ENCODE results near the gene ADAT3.
"Not testable (repeated sequence)": the region's sequence is repeated elsewhere in the genome, so short reads cannot be mapped to it uniquely, and the experiment has no call there.

ADAT3 gene

GRCh38 chr19:1885398-1886119 is 19.6 kb upstream of the ADAT3 start, which contains the start of gene ABHD17A (continued):
- peak; percentile 88 for TF ChIP-seq ZBTB11 (tag by site-specific recombination; conservative IDR thresholded peaks at IDR 0.05; ENCODE audit: low read depth)

- H3K4me3 ChIP-seq (ENCODE audit: low read depth, low read length); CTCF ChIA-PET; H3K9me3 ChIP-seq (ENCODE audit: control insufficient read depth, insufficient read depth, low read depth, low read length); H3K36me3 ChIP-seq (ENCODE audit: control insufficient read depth in 2 of 2, insufficient read depth in 1 of 2, low read length in 2 of 2); H3K27ac ChIP-seq (ENCODE audit: extremely low read depth, low read depth, low read length): not testable (repeated sequence)
- POLR2A ChIA-PET: interaction anchor here (2.7 kb wide), 1 partner anchor 11 kb away, joined by 22 read pairs; no protein-coding TSS in a partner anchor
- peaks cover 17% of the 10 kb centered on the region for H3K4me1 ChIP-seq (ENCODE audit: control insufficient read depth, insufficient read depth, low read length)
- TF ChIP-seq ZNF18 (tag by site-specific recombination; IDR thresholded peaks at IDR 0.05) (0 out of 2 replicates have a peak, but pooled peaks have one; percentile 19), ZNF404 (tag by site-specific recombination; IDR thresholded peaks at IDR 0.05) (peak; percentile 87; the same call in 1 of the 2 replicates), ZNF214 (tag by site-specific recombination; IDR thresholded peaks at IDR 0.05; ENCODE audit: borderline replicate concordance) (peak; percentile 42; the same call in 1 of the 2 replicates), ZNF704 (tag by site-specific recombination; IDR thresholded peaks at IDR 0.05) (0 out of 2 replicates have a peak, but pooled peaks have one; percentile 70), ZNF514 (tag by site-specific recombination; IDR thresholded peaks at IDR 0.05) (peak; percentile 87; the same call in 1 of the 2 replicates), ZNF670 (tag by site-specific recombination; IDR thresholded peaks at IDR 0.05; ENCODE audit: low read depth) (0 out of 2 replicates have a peak, but pooled peaks have one; percentile 48), GLI2 (tag by site-specific recombination; IDR thresholded peaks at IDR 0.05; ENCODE audit: borderline replicate concordance, low read depth) (peak; percentile 81; the same call in 1 of the 2 replicates), ZNF266 (tag by site-specific recombination; IDR thresholded peaks at IDR 0.05; ENCODE audit: low read depth) (peak; percentile 96), ZNF354C (tag by site-specific recombination; IDR thresholded peaks at IDR 0.05; ENCODE audit: borderline replicate concordance, low read depth) (peak; percentile 88), ZNF138 (tag by site-specific recombination; IDR thresholded peaks at IDR 0.05; ENCODE audit: borderline replicate concordance) (peak; percentile 93; the same call in 1 of the 2 replicates), ZNF791 (tag by site-specific recombination; IDR thresholded peaks at IDR 0.05) (peak; percentile 78; the same call in 1 of the 2 replicates), ZNF433 (tag by site-specific recombination; IDR thresholded peaks at IDR 0.05; ENCODE audit: low read depth) (peak; percentile 85), ZNF302 (tag by site-specific recombination; IDR thresholded peaks at IDR 0.05; ENCODE audit: low read depth) (peak; percentile 26; the same call in 1 of the 2 replicates), OVOL3 (tag by site-specific recombination; IDR thresholded peaks at IDR 0.05) (peak; percentile 47; the same call in 1 of the 2 replicates), REST (tag by site-specific recombination; IDR thresholded peaks at IDR 0.05) (peak; percentile 76), ZNF580 (tag by site-specific recombination; IDR thresholded peaks at IDR 0.05) (0 out of 2 replicates have a peak, but pooled peaks have one; percentile 35), ZNF664 (tag by site-specific recombination; IDR thresholded peaks at IDR 0.05) (peak; percentile 84; the same call in 1 of the 2 replicates), GFI1B (tag by site-specific recombination; IDR thresholded peaks at IDR 0.05) (0 out of 2 replicates have a peak, but pooled peaks have one; percentile 45), ZNF341 (tag by site-specific recombination; IDR thresholded peaks at IDR 0.05; ENCODE audit: low read depth) (peak; percentile 42; the same call in 1 of the 2 replicates), ZNF394 (tag by site-specific recombination; IDR thresholded peaks at IDR 0.05; ENCODE audit: borderline replicate concordance) (peak; percentile 98), AEBP2 (tag by site-specific recombination; IDR thresholded peaks at IDR 0.05; ENCODE audit: borderline replicate concordance) (peak; percentile 72; the same call in 1 of the 2 replicates)
Observed at GRCh38 chr19:1886360-1886759, 18.8 kb upstream of the ADAT3 start.
